Stimulated activated CD4-positive, alpha-beta T cell treated with anti-CD3 and anti-CD28 coated beads, Interleukin-1b, Interleukin-23, amount 100 ng/mL, for 1 hour (primary cell): ENCODE data around the gene TTC34.

ENCODE experiments used
- DNase-seq, 2 donors: peaks; one replicate each; pipeline ENCODE4 v3.0.0-alpha.2; 2020; ENCODE audit warnings: low read depth in 2 of 2

Gene TTC34

GRCh38 chr1:2828586-2829250, 27.2 kb upstream of the TTC34 start:
- no peak for DNase-seq

- no peak for DNase-seq
These were observed 25.3 kb upstream of the TTC34 start for GRCh38 chr1:2826736-2827292.

- no peak for DNase-seq
These were observed 24.8 kb upstream of the TTC34 start for GRCh38 chr1:2826316-2826715.

- no peak for DNase-seq
These were observed 24.1 kb upstream of the TTC34 start for GRCh38 chr1:2825487-2826189.

- DNase-seq = no peak
These were observed 23.5 kb upstream of the TTC34 start for GRCh38 chr1:2824999-2825398.

GRCh38 chr1:2823921-2824610, 22.6 kb upstream of the TTC34 start:
- DNase-seq = no peak

GRCh38 chr1:2822621-2823145, 21.2 kb upstream of the TTC34 start:
- no peak for DNase-seq

GRCh38 chr1:2821966-2822620, 20.6 kb upstream of the TTC34 start:
- peak; percentile 7 to 8 for DNase-seq

- DNase-seq = no peak
These were observed 20.0 kb upstream of the TTC34 start for GRCh38 chr1:2821373-2821955.

GRCh38 chr1:2820731-2821372, 19.4 kb upstream of the TTC34 start:
- no peak for DNase-seq

- DNase-seq = no peak
These were observed 18.6 kb upstream of the TTC34 start for GRCh38 chr1:2819831-2820730.

- DNase-seq = no peak
These were observed 17.9 kb upstream of the TTC34 start for GRCh38 chr1:2819429-2819828.

- no peak for DNase-seq
These were observed 16.5 kb upstream of the TTC34 start for GRCh38 chr1:2817784-2818564.

GRCh38 chr1:2816786-2817185, 15.3 kb upstream of the TTC34 start:
- no peak for DNase-seq

- no peak for DNase-seq
These were observed 14.1 kb upstream of the TTC34 start for GRCh38 chr1:2815551-2815950.

GRCh38 chr1:2814511-2815075, 13.1 kb upstream of the TTC34 start:
- no peak for DNase-seq

GRCh38 chr1:2812939-2813653, 11.6 kb upstream of the TTC34 start:
- DNase-seq = no peak

- no peak for DNase-seq
These were observed 10.6 kb upstream of the TTC34 start for GRCh38 chr1:2812136-2812535.
